ENCODE data around the gene MED17.

Gene MED17

DNA sequence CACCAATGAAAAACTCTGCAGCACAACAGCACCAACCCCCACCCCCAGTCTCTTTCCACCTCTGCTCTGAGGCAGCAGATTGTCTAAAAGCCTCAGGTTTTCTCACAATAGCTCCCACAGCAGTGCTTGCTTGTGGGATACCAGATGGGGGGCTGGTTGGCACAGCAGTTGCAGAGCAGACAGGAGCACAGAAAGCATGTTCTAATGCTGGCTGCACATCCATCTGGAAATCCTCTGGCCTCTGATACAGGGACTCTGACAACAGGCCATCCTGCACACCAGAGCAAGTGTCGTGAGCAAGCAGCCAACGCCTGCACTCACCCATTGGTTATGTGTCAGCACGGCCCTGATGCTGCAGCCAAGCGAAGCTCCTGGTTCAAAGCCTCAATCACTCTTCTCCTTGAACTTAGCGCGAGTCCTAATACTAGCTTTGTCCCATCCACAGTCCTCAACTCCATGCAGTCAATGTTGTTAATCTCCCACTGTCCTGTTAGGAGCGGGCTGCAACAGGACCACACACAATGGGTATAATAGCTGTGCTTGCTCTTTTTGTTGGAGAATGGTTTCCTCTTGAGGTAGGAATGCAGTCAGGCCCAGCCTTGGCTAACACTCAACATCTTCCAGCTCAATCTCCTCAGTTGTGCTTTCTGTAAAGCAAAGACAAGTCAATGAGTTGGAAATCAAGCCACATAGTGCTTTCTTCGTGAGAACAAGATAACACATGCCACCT is 36.0 kb downstream of the MED17 start:
- ATAC-seq (peak; percentile 31), DNase-seq (ENCODE audit: low spot score in 2 of 2) (no peak)
- Mint-ChIP-seq H3K36me3 (peaks cover 4% of the 10 kb centered on the region), H3K4me3 (no peak overlapping the region), H3K27ac (no peak overlapping the region), H3K4me1 (no peaks in the 10 kb centered on the region), H3K9me3 (no peaks in the 10 kb centered on the region)

DNA sequence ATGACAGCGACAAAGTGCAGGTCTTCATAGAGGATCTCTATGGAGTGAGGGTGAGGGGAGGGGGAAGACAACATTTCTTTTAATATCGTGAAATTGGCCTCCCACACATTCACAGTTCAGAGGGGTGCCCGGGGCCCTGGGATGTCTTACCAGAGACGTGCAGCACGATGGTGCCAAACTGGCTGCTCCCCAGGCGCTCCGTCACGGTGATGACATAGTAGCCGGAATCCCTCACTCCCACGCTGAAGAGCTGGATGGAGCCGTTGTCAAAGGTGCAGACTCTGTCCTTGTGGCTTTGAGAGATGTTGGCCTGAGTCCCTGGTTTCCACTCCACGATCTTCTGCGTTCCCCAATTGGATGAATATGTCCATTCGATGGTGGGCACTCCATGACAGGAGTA is 36.8 kb downstream of the MED17 start:
- peaks cover 3% of the 10 kb centered on the region for H3K36me3 Mint-ChIP-seq
- DNase-seq (ENCODE audit: low spot score in 2 of 2) (no peak), ATAC-seq (no peak)
- no peak overlapping the region for H3K4me3 Mint-ChIP-seq
- no peak overlapping the region for H3K27ac Mint-ChIP-seq
- H3K4me1 Mint-ChIP-seq: no peaks in the 10 kb centered on the region
- H3K9me3 Mint-ChIP-seq: no peaks in the 10 kb centered on the region

DNA sequence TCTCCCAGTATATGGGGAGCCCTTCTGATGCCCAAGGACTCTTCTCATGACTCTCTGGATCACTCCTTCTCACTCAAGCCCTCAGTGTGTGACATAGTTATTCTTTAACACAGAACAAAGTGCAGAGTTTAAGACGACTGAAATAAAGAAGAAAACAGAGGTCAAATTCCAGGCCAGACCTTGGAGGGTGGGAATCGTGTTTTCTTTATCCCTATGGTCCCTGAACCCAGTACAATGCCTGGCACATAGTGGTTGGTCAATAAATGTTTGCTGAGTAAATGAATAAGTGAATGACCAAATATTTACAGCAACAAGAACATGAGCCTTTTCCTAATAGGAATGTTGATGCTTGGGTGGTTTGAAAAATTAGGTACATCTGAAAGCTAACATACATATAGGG is 37.5 kb downstream of the MED17 start:
- no peak overlapping the region for H3K27ac Mint-ChIP-seq
- ATAC-seq: peak; percentile 16
- no peaks in the 10 kb centered on the region for H3K36me3 Mint-ChIP-seq
- no peaks in the 10 kb centered on the region for H3K9me3 Mint-ChIP-seq
- no peaks in the 10 kb centered on the region for H3K4me1 Mint-ChIP-seq
- no peak for DNase-seq (ENCODE audit: low spot score in 2 of 2)
- H3K4me3 Mint-ChIP-seq: no peak overlapping the region

DNA sequence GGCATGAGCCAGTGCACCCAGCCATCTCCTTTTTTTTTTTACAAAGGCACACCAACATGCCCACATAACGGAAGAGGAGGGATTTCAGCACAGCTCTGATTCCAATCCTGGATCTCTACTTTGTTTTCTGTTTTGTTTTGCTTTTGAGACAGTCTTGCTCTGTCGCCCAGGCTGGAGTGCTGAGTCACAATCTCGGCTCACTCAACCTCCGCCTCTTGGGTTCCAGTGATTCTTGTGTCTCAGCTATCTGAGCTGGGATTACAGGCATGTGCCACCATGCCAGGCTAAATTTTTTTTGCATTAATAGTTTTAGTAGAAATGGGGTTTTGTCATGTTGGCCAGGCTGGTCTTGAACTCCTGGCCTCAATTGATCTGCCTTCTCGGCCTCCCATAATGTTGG is 38.3 kb downstream of the MED17 start:
- Mint-ChIP-seq H3K4me3 (no peak overlapping the region), H3K4me1 (no peaks in the 10 kb centered on the region), H3K9me3 (no peaks in the 10 kb centered on the region), H3K27ac (no peak overlapping the region), H3K36me3 (no peaks in the 10 kb centered on the region)
- ATAC-seq (no peak), DNase-seq (ENCODE audit: low spot score in 2 of 2) (no peak)

DNA sequence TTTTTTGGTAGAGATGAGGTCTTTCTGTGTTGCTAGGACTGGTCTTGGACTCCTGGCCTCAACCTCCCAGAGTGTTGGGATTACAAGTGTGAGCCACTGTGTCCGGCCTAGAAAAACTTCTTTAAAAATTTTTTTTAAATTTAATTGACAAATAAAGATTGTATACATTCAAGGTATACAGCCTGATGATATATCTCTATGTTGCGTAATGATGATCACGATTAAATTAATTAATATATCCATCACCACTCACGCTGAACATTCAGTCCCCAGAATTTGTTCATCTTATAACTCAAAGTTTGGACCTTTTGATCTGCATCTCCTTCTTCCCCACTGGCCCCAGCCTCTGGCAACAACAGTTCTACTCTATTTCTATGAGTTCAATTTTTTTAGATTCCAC is 39.1 kb downstream of the MED17 start:
- Mint-ChIP-seq H3K4me3 (no peak overlapping the region), H3K27ac (no peak overlapping the region), H3K4me1 (no peaks in the 10 kb centered on the region), H3K36me3 (no peaks in the 10 kb centered on the region), H3K9me3 (no peaks in the 10 kb centered on the region)
- no peak for DNase-seq (ENCODE audit: low spot score in 2 of 2)
- ATAC-seq: no peak

DNA sequence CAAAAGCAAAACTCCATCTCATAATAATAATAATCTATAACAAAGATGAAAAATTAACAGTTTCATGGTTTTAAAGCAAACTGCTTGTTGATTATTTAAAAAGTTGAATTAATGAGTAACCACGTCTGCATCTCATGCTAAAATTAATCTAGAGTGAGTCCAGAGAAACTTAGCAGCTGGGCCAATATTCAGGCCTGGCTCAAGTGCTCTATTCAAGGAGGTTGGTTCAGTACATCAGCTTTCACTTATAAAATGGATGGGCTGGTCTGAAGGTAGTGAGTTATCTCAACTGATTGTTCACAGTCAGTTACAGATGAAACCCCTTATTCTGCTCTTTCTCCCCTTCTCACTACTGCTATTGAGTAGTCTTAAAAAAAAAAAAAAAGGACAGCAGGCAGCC is 43.3 kb downstream of the MED17 start:
- Mint-ChIP-seq H3K4me3 (no peak overlapping the region), H3K9me3 (no peaks in the 10 kb centered on the region), H3K4me1 (no peaks in the 10 kb centered on the region), H3K27ac (no peak overlapping the region), H3K36me3 (no peaks in the 10 kb centered on the region)
- DNase-seq (ENCODE audit: low spot score in 2 of 2): no peak
- no peak for ATAC-seq

DNA sequence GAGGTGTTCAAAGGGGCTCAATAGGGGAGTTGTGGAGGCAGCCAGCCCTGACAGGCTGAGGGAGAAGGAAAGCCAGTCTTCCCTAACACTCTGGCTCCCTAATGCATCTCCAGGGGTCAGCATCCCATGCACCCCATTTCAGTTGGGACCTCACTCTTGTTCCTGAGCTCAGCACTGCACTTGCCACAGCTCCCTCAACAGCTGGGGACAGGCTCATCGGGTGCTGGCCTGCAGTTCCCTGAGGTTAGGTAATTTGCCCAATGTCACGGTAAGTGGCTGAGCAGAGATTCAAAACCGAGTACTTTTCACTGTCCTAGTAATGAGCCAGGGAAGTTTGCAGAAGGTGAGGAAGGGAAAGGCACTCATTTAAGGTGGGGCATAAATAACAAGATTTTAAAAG is 45.5 kb downstream of the MED17 start:
- H3K27ac Mint-ChIP-seq: no peak overlapping the region
- H3K4me1 Mint-ChIP-seq: no peaks in the 10 kb centered on the region
- H3K9me3 Mint-ChIP-seq: no peaks in the 10 kb centered on the region
- no peak overlapping the region for H3K4me3 Mint-ChIP-seq
- no peak for ATAC-seq
- H3K36me3 Mint-ChIP-seq: no peaks in the 10 kb centered on the region
- DNase-seq (ENCODE audit: low spot score in 2 of 2): no peak

DNA sequence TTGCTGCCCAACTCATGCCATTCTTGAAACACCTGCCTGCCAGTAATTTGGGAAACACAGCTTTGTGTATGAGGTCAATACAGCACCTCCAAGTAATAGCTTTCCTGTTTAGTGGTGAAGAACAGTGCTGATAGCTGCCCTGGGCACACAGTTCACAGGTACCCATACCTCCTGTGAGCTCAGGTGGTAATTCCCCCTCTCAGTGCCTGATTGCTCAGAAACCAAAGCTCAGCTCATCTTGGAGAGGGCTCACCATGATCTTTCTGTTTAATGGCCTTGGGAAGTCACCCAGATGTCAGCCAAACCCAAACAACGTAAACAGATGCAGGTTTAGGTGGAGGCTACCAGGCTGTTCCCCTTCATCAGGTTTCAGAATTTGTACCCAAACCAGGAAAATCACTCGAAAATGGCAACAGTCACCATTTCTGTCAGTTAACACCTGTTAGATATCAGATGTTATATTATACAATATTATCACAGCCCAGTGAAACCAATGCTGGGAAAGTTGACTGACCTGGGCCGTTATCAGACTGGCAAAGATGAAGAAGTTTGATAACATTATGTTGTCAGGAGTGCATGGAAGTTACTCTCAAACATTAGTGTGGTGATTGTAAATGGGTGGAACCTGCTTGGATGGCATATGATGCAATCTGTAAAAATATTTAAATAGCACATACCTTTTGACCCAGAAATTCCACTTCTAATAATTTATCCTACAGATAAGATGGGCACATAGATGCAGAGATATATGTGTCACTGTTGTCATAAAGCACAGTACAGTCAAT is 47.5 kb downstream of the MED17 start:
- H3K36me3 Mint-ChIP-seq: no peaks in the 10 kb centered on the region
- no peak for DNase-seq (ENCODE audit: low spot score in 2 of 2)
- ATAC-seq: no peak
- H3K9me3 Mint-ChIP-seq: no peaks in the 10 kb centered on the region
- H3K27ac Mint-ChIP-seq: no peak overlapping the region
- H3K4me1 Mint-ChIP-seq: no peaks in the 10 kb centered on the region
- H3K4me3 Mint-ChIP-seq: no peak overlapping the region

DNA sequence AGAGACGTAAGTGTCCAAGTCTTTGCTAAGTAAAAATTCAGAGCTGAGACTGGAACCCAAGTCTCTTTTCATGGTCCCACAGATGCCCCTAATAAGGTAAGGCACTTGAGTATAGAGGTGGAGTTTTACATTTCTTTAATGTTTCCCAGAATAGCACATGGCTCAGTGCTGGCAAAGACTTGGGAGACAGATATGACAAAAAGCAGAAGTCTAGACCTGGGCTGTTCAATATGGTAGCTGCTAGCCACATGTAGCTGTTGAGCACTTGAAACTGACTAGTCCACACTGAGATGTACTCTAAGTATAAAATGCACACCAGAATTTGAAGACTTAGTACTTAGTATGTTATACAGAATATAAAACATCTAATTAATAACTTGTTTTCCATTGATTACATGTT is 48.7 kb downstream of the MED17 start:
- H3K27ac Mint-ChIP-seq: no peak overlapping the region
- no peaks in the 10 kb centered on the region for H3K36me3 Mint-ChIP-seq
- H3K4me1 Mint-ChIP-seq: no peaks in the 10 kb centered on the region
- H3K9me3 Mint-ChIP-seq: no peaks in the 10 kb centered on the region
- DNase-seq (ENCODE audit: low spot score in 2 of 2) (no peak), ATAC-seq (no peak)
- no peak overlapping the region for H3K4me3 Mint-ChIP-seq

DNA sequence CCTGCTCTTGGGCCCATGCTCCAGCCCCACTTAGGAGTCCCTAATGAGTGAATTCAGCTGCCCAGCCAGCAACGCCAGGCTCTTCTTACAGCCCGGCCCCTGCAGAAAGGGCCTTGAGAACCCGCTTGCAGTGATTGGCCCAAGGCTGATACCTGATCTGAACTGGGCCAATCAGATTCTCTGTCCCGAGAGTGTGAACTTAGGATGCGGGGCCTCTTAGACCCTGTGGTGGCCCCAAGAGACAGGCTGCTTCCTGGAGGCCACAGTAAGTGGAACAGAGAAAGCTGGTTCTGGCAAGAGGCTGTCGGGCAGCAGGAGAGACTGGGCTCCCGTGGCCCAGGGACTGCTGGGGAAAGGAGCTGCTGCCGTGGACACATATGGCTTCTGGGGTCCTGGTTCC is 54.9 kb downstream of the MED17 start:
- no peaks in the 10 kb centered on the region for H3K4me1 Mint-ChIP-seq
- no peak for ATAC-seq
- no peak overlapping the region for H3K4me3 Mint-ChIP-seq
- no peaks in the 10 kb centered on the region for H3K36me3 Mint-ChIP-seq
- DNase-seq (ENCODE audit: low spot score in 2 of 2): no peak
- H3K9me3 Mint-ChIP-seq: no peaks in the 10 kb centered on the region
- no peak overlapping the region for H3K27ac Mint-ChIP-seq

DNA sequence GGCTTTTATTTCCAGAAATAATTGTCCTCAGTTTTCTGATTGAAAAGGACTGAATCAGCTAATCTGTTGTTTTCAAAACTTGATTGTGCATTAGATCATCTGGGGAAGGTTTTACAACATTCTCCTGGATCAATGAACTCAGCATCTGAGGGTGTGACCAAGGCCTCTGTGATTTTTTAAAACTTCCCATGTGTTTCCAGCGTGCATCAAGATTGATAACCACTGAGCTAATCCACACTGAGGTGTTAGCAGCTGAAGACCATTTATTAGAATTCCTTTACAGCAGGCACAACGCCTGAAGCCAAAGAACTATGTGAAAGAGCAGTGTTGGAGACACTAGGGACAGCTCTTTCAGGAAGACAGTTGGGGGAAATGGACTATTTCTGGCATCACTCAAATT is 56.1 kb downstream of the MED17 start:
- DNase-seq (ENCODE audit: low spot score in 2 of 2): no peak
- ATAC-seq: no peak
- Mint-ChIP-seq H3K36me3 (no peaks in the 10 kb centered on the region), H3K4me3 (no peak overlapping the region), H3K4me1 (peaks cover 4% of the 10 kb centered on the region), H3K27ac (no peak overlapping the region), H3K9me3 (no peaks in the 10 kb centered on the region)

DNA sequence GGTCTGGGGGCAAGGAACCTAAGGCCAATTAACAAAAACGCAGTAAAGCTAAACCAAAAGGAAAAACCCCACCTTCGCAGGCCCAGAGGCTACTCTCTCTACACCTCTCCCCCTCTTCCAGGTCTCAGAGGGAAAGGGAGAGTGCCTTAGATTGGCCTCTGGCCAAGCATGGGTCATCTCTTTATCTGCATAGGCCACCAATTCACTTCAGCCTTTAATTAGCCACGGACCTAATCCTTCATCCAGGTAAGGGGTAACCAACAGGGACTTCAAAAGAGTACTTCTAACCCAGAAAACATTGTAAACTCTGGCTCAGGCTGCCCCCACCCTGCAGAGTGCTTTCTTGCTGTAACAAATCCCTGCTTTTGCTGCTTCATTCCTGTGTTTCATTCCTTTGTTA is 56.9 kb downstream of the MED17 start:
- ATAC-seq: no peak
- peaks cover 4% of the 10 kb centered on the region for H3K4me1 Mint-ChIP-seq
- no peak overlapping the region for H3K27ac Mint-ChIP-seq
- H3K9me3 Mint-ChIP-seq: no peaks in the 10 kb centered on the region
- no peak overlapping the region for H3K4me3 Mint-ChIP-seq
- no peaks in the 10 kb centered on the region for H3K36me3 Mint-ChIP-seq
- DNase-seq (ENCODE audit: low spot score in 2 of 2): no peak

DNA sequence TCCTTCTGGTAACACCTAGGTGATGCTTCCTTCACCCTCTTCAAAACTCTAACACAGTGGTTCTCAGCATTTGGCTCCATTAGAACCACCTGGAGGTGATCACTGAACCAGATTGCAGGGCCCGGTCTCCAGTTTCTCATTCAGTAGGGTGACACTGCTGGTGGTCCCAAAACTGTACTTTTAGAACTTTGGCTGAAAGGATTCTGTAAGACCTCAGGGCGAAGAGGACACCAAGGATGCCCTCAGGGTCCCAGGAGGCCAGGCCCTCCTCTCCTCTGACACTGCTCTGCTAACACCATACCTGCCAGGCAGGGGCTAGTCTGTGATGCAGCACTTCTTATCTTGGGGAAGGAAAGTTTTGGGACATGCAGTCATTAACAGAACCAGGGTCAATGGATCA is 57.4 kb downstream of the MED17 start:
- no peak for ATAC-seq
- Mint-ChIP-seq H3K9me3 (no peaks in the 10 kb centered on the region), H3K4me3 (no peak overlapping the region), H3K27ac (no peak overlapping the region), H3K36me3 (no peaks in the 10 kb centered on the region), H3K4me1 (peaks cover 4% of the 10 kb centered on the region)
- no peak for DNase-seq (ENCODE audit: low spot score in 2 of 2)

DNA sequence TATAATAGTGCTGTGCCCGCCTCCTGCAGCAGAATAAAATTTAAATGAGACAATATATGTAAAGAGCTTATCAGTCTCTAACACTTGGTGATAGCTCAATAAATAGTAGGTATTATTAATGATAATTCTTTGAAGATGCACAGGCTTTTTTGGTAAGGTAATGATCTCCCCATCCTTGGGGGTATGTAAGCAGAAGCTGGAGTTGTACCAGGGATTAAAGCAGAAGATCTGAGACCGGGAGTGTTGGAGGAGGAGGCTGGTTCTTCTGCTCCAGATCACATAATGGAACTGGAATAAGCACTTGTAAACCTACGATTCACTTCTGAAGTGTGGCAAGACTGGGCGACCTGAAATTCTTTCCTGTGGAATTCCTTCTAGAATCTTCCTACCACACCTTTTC is 58.0 kb downstream of the MED17 start:
- Mint-ChIP-seq H3K27ac (no peak overlapping the region), H3K9me3 (no peaks in the 10 kb centered on the region), H3K36me3 (no peaks in the 10 kb centered on the region), H3K4me1 (peaks cover 4% of the 10 kb centered on the region), H3K4me3 (no peak overlapping the region)
- ATAC-seq: no peak
- DNase-seq (ENCODE audit: low spot score in 2 of 2): no peak

DNA sequence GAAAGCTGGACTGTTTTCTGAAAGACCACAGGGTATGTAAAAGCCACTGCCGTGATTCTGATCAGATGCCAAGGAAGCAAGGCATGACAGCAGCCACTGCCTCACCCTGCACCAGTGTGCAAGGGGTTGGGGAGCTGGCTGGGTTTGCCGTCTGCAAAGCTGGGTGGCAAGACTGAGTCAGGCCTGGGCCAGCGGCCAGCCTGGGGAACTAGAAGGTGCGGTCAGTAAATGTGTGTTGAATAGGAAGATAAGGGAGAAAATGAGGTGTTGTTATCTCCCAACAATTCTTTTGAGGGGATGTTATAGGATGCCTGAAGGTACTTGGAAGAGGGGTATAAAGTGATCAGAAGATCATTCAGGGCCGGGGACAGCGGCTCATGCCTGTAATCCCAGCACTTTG is 58.4 kb downstream of the MED17 start:
- no peak overlapping the region for H3K4me3 Mint-ChIP-seq
- H3K4me1 Mint-ChIP-seq: peaks cover 4% of the 10 kb centered on the region
- ATAC-seq (no peak), DNase-seq (ENCODE audit: low spot score in 2 of 2) (no peak)
- no peak overlapping the region for H3K27ac Mint-ChIP-seq
- H3K36me3 Mint-ChIP-seq: no peaks in the 10 kb centered on the region
- H3K9me3 Mint-ChIP-seq: no peaks in the 10 kb centered on the region

DNA sequence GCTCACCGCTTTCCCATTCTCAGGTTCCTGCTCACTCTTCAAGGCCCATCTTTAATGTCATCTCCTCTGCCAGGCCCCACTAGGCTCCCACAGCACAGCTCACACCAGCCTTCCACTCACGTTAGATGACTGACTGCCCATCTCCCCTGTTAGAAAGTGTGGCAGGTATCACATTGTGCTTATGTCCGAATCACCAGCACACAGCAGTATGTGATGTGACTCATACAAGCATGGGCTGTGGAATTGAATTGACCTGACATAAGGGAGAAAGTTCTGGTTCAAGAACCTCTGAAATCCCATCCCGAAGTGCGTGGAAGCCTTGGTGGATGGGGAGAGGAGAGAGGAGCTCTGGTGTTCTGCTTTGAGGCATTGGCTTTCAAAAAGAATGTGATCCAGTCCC is 59.8 kb downstream of the MED17 start:
- H3K36me3 Mint-ChIP-seq: no peaks in the 10 kb centered on the region
- ATAC-seq: no peak
- no peak for DNase-seq (ENCODE audit: low spot score in 2 of 2)
- H3K9me3 Mint-ChIP-seq: no peaks in the 10 kb centered on the region
- no peak overlapping the region for H3K27ac Mint-ChIP-seq
- no peak overlapping the region for H3K4me3 Mint-ChIP-seq
- H3K4me1 Mint-ChIP-seq: peaks cover 4% of the 10 kb centered on the region
